ENCODE data around the gene TMEM39A.

Gene TMEM39A

GRCh38 chr3:119395923-119396358 is 67.5 kb downstream of the TMEM39A start:
- no peak for DNase-seq

GRCh38 chr3:119388577-119388976 is 74.8 kb downstream of the TMEM39A start:
- no peak for DNase-seq

GRCh38 chr3:119382134-119382533 is 81.3 kb downstream of the TMEM39A start:
- DNase-seq: no peak

- DNase-seq: no peak
These were observed 82.7 kb downstream of the TMEM39A start for GRCh38 chr3:119380697-119381096.
